AG09319 (cell line): ENCODE results near the gene LPAR3.

Experiments used
- DNase-seq: peaks from one replicate; pipeline ENCODE4 v3.0.0-alpha.2; 2010; ENCODE audit warnings: low read depth; ENCODE audit errors: extremely low read depth
- TF ChIP-seq, protein P1 (sequence below): IDR thresholded peaks from 2 replicates; pipeline ENCODE4 v1.5.1; 2011; ENCODE audit warnings: low read depth, mild to moderate bottlenecking, inconsistent platforms, low read length, moderate library complexity

The LPAR3 gene

GRCh38 chr1:84870591-84870990 lies 22.4 kb downstream of the LPAR3 start:
- no peak for DNase-seq
- TF ChIP-seq, protein P1, sequence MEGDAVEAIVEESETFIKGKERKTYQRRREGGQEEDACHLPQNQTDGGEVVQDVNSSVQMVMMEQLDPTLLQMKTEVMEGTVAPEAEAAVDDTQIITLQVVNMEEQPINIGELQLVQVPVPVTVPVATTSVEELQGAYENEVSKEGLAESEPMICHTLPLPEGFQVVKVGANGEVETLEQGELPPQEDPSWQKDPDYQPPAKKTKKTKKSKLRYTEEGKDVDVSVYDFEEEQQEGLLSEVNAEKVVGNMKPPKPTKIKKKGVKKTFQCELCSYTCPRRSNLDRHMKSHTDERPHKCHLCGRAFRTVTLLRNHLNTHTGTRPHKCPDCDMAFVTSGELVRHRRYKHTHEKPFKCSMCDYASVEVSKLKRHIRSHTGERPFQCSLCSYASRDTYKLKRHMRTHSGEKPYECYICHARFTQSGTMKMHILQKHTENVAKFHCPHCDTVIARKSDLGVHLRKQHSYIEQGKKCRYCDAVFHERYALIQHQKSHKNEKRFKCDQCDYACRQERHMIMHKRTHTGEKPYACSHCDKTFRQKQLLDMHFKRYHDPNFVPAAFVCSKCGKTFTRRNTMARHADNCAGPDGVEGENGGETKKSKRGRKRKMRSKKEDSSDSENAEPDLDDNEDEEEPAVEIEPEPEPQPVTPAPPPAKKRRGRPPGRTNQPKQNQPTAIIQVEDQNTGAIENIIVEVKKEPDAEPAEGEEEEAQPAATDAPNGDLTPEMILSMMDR = no peak

DNA sequence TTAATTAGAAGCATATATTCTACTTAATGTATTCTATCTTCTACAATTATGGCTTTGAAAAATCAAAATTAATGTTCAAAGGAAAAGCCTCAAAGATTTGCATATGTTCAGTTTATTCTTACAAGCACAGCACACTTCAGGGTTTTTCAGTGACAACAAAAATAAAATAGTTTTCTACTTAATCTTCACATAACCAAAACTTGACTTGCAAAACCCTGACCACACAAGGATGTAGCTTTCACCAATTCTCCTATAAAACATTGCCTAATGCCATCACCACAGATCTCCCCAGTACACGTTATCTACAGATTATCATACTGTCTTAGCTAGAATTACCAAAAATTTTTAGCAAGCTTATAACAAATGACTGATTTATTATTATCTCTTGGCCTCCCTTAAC lies 23.3 kb downstream of the LPAR3 start:
- TF ChIP-seq, protein P1 = no peak
- DNase-seq = no peak

GRCh38 chr1:84862810-84863251 lies 30.2 kb downstream of the LPAR3 start:
- DNase-seq = no peak
- TF ChIP-seq, protein P1 = no peak

DNA sequence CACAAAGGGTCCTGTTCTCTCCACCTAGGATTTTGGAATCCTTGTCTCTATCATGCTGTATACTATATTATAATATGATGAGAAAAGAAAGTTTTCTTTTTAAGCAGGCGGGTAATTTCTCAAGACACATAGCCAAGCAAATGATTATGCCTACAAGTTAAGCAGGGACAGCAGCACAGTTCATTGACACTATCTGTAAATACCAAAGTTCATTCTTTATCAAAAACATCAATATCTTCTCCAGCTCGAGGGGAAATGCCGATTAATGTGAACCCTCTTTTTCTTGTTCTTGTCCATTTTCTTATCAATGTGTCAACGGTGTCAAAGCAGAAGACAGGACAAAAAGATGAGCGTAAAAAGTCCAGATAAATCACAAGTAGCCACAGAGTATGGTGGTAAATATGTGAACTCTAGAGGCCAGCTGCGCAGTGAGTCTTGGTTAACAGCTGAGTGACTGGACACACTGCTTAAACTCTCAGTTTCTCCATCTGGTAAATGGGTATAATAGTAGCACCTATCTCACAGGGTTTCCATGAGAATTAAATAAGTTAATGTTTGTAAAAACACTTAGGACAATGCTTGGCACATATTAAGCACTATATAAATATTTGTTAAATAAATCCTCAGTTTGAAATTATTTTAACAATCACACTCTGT lies 30.9 kb downstream of the LPAR3 start:
- no peak for DNase-seq
- TF ChIP-seq, protein P1 = no peak

DNA sequence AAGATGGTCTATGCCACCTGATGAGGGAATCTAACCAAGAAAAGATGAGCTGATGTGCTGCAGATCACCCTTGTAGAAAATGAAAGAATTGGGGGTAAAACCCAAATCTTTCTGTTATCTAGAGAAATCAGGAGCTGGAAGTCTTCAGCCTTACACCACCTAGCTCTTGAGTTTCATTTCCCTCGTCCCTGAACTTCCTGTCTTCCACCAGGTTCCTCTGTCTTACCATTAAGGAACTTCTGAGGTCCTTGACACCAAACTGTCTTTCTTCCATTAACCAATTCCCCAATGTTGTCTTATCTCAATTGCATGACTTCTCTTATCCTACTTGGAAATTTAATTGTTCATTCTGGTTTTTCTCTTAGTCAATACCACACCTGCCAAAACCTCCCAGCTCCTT lies 31.5 kb downstream of the LPAR3 start:
- TF ChIP-seq, protein P1 = no peak
- DNase-seq = no peak

- TF ChIP-seq, protein P1 = no peak
- no peak for DNase-seq
These were observed 33.1 kb downstream of the LPAR3 start for GRCh38 chr1:84859866-84860265.

GRCh38 chr1:84857906-84858305 lies 35.1 kb downstream of the LPAR3 start:
- DNase-seq = no peak
- TF ChIP-seq, protein P1 = no peak
